Dendritic cell treated with granulocyte-macrophage colony-stimulating factor and Interleukin-4, amounts not matched to agents 40 ng/mL and 50 ng/mL, for 4 days (primary cell): Measurements from ENCODE around the gene SLC25A48.
A peak's percentile ranks its signal among the peaks of the same experiment; 100 is the strongest.
"Not testable (repeated sequence)": the region's sequence is repeated elsewhere in the genome, so short reads cannot be mapped to it uniquely, and the experiment has no call there.

Source experiments
- H3K27ac Mint-ChIP-seq: one replicate; pipeline ENCODE4 v1.8.0; 2022; ENCODE audit warnings: mild to moderate bottlenecking, mixed read lengths
- H3K27me3 Mint-ChIP-seq: one replicate; pipeline ENCODE4 v1.8.0; 2022; ENCODE audit warnings: mild to moderate bottlenecking, mixed read lengths
- H3K36me3 Mint-ChIP-seq: one replicate; pipeline ENCODE4 v1.8.0; 2022; ENCODE audit warnings: low read depth, mixed read lengths
- H3K4me1 Mint-ChIP-seq: one replicate; pipeline ENCODE4 v1.8.0; 2022; ENCODE audit warnings: low read depth, mixed read lengths
- H3K4me3 Mint-ChIP-seq: one replicate; pipeline ENCODE4 v1.8.0; 2022; ENCODE audit warnings: mild to moderate bottlenecking, moderate library complexity, mixed read lengths
- H3K9me3 Mint-ChIP-seq: one replicate; pipeline ENCODE4 v1.8.0; 2022; ENCODE audit warnings: mixed read lengths
- intact Hi-C: fragments of 100-400 bp; cut with micrococcal nuclease; formaldehyde crosslinking; loops from one replicate; pipeline ENCODE4 v1.15.0; 2022

Gene SLC25A48

DNA sequence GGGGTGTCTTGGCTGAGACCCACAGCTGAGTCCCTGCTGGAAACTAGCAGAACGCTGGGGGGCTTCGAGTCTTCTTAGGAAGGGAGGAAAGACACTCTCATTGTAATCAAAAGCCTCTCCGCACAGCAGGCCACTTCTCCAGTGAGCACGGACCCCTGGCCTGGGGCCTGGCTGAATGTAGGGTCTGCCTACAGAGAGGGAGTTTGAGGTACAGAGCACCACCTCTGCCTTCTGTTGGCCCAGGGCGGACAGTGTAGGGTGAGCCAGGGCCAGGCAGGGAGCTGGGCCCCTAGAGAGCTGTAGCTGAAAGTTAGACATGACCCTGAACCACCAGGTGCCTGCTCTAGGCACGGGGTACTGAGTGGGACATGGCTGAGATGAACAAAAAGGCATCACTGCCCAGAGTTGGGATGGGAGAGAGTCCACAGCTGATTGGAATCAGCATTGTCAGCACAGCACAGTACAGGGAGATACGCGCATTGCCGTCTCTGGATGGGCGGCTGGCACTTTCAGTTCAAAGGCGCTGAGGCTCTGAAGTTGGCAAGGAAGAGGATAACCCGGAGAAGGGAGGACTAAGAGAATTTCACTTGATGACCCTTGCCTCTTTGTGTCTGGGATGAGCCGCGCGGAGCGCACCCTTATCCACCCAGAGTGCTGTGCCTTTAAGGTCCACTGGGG is 363 bp upstream of the SLC25A48 start:
- Mint-ChIP-seq H3K36me3 (peaks cover 46% of the 10 kb centered on the region), H3K9me3 (peaks cover 18% of the 10 kb centered on the region), H3K27me3 (peaks cover 83% of the 10 kb centered on the region), H3K4me1 (peaks cover 62% of the 10 kb centered on the region), H3K27ac (peak overlapping the region; percentile 84), H3K4me3 (peak overlapping the region; percentile 85)
- intact Hi-C loops = loop anchor here (5.0 to 10.0 kb wide), 2 partner anchors 53 to 369 kb away; no protein-coding TSS in a partner anchor

DNA sequence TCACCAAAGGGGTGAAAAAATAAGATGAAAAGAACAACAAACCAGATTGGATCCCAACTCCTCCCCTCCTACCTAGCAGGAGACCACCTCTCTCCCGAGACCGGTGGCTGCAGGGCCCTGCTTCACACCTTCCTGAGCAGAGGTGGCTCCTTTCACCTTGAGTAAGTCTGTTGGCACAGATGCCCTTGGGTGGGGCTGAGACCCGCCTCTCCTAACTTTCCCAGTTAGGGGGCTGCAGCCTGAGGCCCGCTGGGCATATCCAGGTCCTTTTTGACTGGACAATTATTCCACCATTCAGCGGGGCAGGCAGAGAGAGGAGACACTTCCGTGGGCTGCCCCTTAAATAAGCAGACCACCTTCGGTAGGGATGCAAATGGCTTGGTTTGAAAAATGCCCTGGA is 1.3 kb downstream of the SLC25A48 start:
- intact Hi-C loops = loop anchor here (10.0 kb wide), 1 partner anchor 371 kb away; no protein-coding TSS in a partner anchor
- Mint-ChIP-seq H3K4me3 (peak overlapping the region; percentile 76), H3K27ac (peak overlapping the region; percentile 84), H3K9me3 (peaks cover 19% of the 10 kb centered on the region), H3K27me3 (peaks cover 84% of the 10 kb centered on the region), H3K4me1 (peaks cover 57% of the 10 kb centered on the region), H3K36me3 (peaks cover 63% of the 10 kb centered on the region)

GRCh38 chr5:135838395-135838794 is 3.9 kb downstream of the SLC25A48 start:
- Mint-ChIP-seq H3K4me1 (peaks cover 60% of the 10 kb centered on the region), H3K36me3 (peaks cover 88% of the 10 kb centered on the region), H3K9me3 (peaks cover 19% of the 10 kb centered on the region), H3K27me3 (peaks cover 74% of the 10 kb centered on the region)
- H3K4me3 Mint-ChIP-seq, H3K27ac Mint-ChIP-seq: not testable (repeated sequence)
- intact Hi-C loops = loop anchor here (10.0 kb wide), 1 partner anchor 374 kb away; no protein-coding TSS in a partner anchor

DNA sequence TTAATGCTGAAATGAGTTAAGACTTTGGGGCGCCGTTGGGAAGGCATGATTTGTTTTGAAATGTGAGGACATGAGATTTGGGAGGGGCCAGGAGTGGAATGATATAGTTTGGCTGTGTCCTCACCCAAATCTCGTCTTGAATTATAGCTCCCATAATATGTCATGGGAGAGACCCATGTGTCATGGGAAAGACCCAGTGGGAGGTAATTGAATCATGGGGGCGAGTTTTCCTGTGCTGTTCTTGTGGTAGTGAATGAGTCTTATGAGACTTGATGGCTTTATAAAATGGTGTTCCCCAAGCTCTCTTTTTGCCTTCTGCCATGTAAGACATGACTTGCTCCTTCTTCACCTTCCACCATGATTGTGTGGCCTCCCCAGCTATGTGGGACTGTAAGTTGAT is 5.1 kb downstream of the SLC25A48 start:
- Mint-ChIP-seq H3K27ac (no peak overlapping the region), H3K4me1 (peaks cover 61% of the 10 kb centered on the region), H3K4me3 (no peak overlapping the region), H3K36me3 (peaks cover 96% of the 10 kb centered on the region), H3K27me3 (peaks cover 62% of the 10 kb centered on the region), H3K9me3 (peaks cover 19% of the 10 kb centered on the region)
- intact Hi-C loops = loop anchor here (10.0 kb wide), 1 partner anchor 375 kb away; no protein-coding TSS in a partner anchor

GRCh38 chr5:135840959-135841358 is 6.5 kb downstream of the SLC25A48 start:
- H3K36me3 Mint-ChIP-seq = peaks cover 97% of the 10 kb centered on the region
- peaks cover 71% of the 10 kb centered on the region for H3K4me1 Mint-ChIP-seq
- H3K9me3 Mint-ChIP-seq = peaks cover 19% of the 10 kb centered on the region
- peaks cover 54% of the 10 kb centered on the region for H3K27me3 Mint-ChIP-seq
- intact Hi-C loops = no loop called here
- H3K27ac Mint-ChIP-seq = no peak overlapping the region
- no peak overlapping the region for H3K4me3 Mint-ChIP-seq

- H3K27me3 Mint-ChIP-seq = peaks cover 40% of the 10 kb centered on the region
- H3K27ac Mint-ChIP-seq = no peak overlapping the region
- peaks cover 63% of the 10 kb centered on the region for H3K4me1 Mint-ChIP-seq
- H3K9me3 Mint-ChIP-seq = peaks cover 15% of the 10 kb centered on the region
- peaks cover 95% of the 10 kb centered on the region for H3K36me3 Mint-ChIP-seq
- H3K4me3 Mint-ChIP-seq = no peak overlapping the region
- intact Hi-C loops = no loop called here
Observed at GRCh38 chr5:135842737-135843136, 8.3 kb downstream of the SLC25A48 start.

DNA sequence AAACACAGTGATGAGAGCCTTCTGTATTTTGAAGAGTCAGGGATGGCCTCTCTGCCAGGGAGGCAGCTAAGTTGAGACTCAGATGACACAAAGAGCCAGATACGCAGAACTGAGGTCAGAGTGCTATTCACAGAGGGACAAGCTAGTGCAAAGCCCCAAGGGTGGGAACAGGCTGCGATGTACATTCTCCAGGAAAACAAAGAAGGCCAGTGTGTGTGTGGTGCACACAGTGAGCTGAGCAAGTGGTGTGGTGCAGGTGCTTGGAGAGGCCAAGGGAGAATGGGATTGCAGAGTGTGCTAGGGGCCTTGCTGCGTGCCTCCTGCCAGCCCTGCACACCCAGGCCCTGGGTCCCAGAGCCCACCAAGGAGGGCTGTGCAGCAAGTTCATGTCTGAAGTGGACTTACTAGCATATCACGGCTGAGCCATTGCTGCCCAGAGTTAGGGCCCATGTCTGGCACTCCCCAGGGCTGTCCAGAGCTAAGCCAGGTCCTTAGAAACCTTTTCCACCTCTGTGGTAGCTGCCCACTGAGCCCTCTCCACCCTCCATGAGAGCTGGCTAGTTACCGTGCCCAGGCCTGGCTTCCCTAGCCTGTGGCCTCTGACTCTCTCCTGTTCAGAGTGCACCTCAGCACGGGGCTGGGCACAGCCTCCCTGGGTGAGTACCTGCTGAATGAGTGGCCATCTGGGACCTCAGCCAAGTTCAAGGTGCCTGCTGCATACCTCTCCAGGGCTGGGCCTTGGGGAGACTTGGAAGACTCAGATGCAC is 9.3 kb downstream of the SLC25A48 start:
- peaks cover 95% of the 10 kb centered on the region for H3K36me3 Mint-ChIP-seq

GRCh38 chr5:135846311-135846710 is 11.8 kb downstream of the SLC25A48 start:
- Mint-ChIP-seq H3K4me3 (no peak overlapping the region), H3K9me3 (no peaks in the 10 kb centered on the region), H3K4me1 (peaks cover 61% of the 10 kb centered on the region), H3K27ac (no peak overlapping the region), H3K36me3 (peaks cover 95% of the 10 kb centered on the region), H3K27me3 (peaks cover 15% of the 10 kb centered on the region)
- intact Hi-C loops = no loop called here

More for the DNA sequence above, 9.3 kb downstream of the SLC25A48 start:
- Mint-ChIP-seq H3K9me3 (peaks cover 4% of the 10 kb centered on the region), H3K27me3 (peaks cover 31% of the 10 kb centered on the region), H3K4me1 (peaks cover 62% of the 10 kb centered on the region), H3K4me3 (no peak overlapping the region), H3K27ac (no peak overlapping the region)
- intact Hi-C loops = no loop called here

DNA sequence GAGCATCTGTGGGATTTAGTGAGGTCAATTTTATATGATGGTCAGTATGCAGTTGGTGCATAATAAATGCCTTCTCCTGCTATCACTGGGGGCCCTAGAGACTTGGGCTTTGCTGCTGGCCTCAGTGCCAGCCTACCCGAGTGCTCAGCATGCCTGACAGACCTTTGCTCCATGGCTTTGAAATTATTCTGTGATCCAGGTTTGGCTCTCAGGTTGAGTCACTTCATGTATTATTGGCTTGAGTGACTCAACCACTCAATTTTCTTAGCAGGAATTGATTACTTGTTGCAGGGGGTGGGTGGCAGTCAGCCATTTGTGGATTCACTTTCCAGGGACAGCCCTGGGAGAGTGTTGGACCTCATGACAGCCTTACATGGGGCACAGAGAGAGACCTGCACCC is 13.5 kb downstream of the SLC25A48 start:
- Mint-ChIP-seq H3K9me3 (no peaks in the 10 kb centered on the region), H3K36me3 (peaks cover 96% of the 10 kb centered on the region), H3K4me3 (no peak overlapping the region), H3K27ac (no peak overlapping the region), H3K27me3 (peaks cover 7% of the 10 kb centered on the region), H3K4me1 (peaks cover 61% of the 10 kb centered on the region)
- intact Hi-C loops = no loop called here

DNA sequence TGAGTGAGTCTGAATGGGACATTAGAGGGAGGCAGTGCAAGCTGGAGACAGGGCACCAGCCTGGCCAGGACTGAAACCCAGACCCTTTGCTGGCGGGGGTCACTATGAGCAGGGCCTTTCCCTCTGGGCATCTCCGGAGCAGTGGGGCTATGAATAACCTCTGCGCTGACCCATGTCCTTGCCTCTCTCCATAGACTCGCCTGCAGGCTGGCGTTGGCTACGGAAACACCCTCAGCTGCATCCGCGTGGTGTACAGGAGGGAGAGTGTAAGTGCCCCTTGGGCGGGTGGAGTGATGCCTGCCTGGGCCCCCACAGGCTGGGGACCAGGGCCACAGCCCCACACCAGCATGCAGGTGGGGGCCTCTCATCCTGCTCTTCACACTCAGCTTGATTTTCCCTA is 15.8 kb downstream of the SLC25A48 start:
- Mint-ChIP-seq H3K4me3 (no peak overlapping the region), H3K27me3 (peaks cover 9% of the 10 kb centered on the region), H3K4me1 (peaks cover 61% of the 10 kb centered on the region), H3K9me3 (peaks cover 8% of the 10 kb centered on the region), H3K36me3 (peaks cover 96% of the 10 kb centered on the region), H3K27ac (peak overlapping the region; percentile 14)
- intact Hi-C loops = no loop called here

DNA sequence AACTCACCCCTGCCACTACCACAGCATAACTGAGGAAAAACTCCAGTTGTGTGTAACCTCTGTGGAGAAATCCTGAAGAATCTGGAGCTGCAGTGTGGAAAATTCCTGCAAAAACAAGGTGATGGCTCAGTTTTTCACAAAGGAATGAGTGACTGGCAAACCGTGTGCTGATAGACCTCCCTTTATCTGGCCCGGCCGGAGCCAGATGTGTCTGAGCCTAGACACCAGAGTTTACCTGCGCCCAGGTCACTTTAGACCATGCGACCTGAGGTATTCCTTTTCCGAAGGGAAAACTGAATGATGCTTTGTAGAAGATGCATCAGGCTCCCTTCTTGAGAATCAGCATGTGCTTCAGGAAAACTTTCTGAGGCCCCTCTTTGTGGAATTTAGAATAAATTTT is 16.2 kb downstream of the SLC25A48 start:
- peaks cover 61% of the 10 kb centered on the region for H3K4me1 Mint-ChIP-seq
- no peak overlapping the region for H3K27ac Mint-ChIP-seq
- H3K4me3 Mint-ChIP-seq = no peak overlapping the region
- peaks cover 9% of the 10 kb centered on the region for H3K27me3 Mint-ChIP-seq
- H3K9me3 Mint-ChIP-seq = peaks cover 8% of the 10 kb centered on the region
- peaks cover 96% of the 10 kb centered on the region for H3K36me3 Mint-ChIP-seq
- intact Hi-C loops = no loop called here

GRCh38 chr5:135851186-135851914 is 16.9 kb downstream of the SLC25A48 start:
- H3K4me1 Mint-ChIP-seq = peaks cover 67% of the 10 kb centered on the region
- intact Hi-C loops = no loop called here
- H3K27ac Mint-ChIP-seq = peak overlapping the region; percentile 34
- H3K36me3 Mint-ChIP-seq = peaks cover 96% of the 10 kb centered on the region
- H3K4me3 Mint-ChIP-seq = no peak overlapping the region
- H3K27me3 Mint-ChIP-seq = peaks cover 13% of the 10 kb centered on the region
- peaks cover 8% of the 10 kb centered on the region for H3K9me3 Mint-ChIP-seq

DNA sequence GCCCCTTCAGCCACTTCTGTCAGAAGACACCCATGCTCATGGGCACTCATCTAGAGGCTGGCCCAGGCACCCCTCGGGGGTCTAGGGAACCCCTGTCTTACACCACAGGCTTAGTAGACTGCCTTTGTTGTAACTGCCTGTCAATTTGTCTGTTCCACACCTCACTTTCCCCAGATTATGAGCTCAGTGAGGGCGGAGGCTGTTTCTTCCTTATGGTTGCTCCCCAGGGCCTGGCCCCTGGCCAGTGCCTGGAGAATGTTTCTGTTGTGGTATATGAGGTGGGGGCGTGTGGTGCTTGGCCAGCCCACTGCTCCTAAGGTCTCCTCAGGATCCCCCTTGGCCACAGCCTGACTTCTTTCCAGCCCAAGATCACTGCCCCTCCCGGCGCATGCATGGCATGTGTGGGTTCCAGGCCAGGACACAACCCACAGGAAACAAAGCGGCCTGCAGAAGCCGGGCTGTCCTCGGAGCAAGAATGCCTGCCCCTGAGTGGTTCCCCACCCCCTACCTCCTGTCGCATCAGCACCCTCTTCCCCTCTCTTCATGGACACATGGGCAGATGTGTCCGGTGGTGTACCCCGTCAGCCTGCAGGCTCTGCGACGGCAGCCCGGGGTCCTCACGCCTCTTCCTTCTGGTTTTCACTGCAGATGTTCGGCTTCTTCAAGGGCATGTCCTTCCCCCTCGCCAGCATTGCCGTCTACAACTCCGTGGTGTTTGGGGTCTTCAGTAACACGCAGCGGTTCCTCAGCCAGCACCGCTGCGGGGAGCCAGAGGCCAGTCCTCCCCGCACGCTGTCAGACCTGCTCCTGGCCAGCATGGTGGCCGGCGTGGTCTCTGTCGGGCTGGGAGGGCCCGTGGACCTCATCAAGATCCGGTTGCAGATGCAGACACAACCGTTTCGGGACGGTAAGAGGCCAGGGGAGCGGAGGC is 17.7 kb downstream of the SLC25A48 start:
- Mint-ChIP-seq H3K27ac (peak overlapping the region; percentile 34), H3K36me3 (peaks cover 100% of the 10 kb centered on the region), H3K4me1 (peaks cover 75% of the 10 kb centered on the region), H3K9me3 (peaks cover 8% of the 10 kb centered on the region), H3K4me3 (no peak overlapping the region), H3K27me3 (peaks cover 14% of the 10 kb centered on the region)
- intact Hi-C loops = no loop called here
